KOPT-K1 (cell line): ENCODE measurements around the gene REPS2.

Experiments
- H3K27ac ChIP-seq: fragments of 200-600 bp; sonication (generic); 2 replicates; pipeline ENCODE4 v1.5.1; 2016; ENCODE audit warnings: antibody characterized with exemption, mild to moderate bottlenecking, low read depth, low read length; ENCODE audit not compliant: poor library complexity, severe bottlenecking
- H3K36me3 ChIP-seq: fragments of 200-600 bp; sonication (generic); 2 replicates; pipeline ENCODE4 v1.5.1; 2017; ENCODE audit warnings: antibody characterized with exemption, mild to moderate bottlenecking, low read length, moderate library complexity; ENCODE audit not compliant: insufficient read depth
- H3K9me3 ChIP-seq: fragments of 200-600 bp; sonication (generic); 2 replicates; pipeline ENCODE4 v1.5.1; 2017; ENCODE audit warnings: antibody characterized with exemption, low read length, mild to moderate bottlenecking; ENCODE audit not compliant: insufficient read depth, poor library complexity, severe bottlenecking

REPS2 gene

GRCh38 chrX:16946361-16946964, at the start of gene REPS2:
Gene REPS2 (plus strand): TSS chrX:16946658. CDS start chrX:16946862, 204 bp downstream.
- no peaks in the 10 kb centered on the region for H3K9me3 ChIP-seq
- H3K27ac ChIP-seq = no peak within 1 kb of the TSS
- H3K36me3 ChIP-seq = no peaks in the 10 kb centered on the region

- Histone ChIP-seq H3K9me3 (no peaks in the 10 kb centered on the region), H3K36me3 (no peaks in the 10 kb centered on the region), H3K27ac (no peak overlapping the region)
Measured at GRCh38 chrX:16897445-16897844, 49.0 kb upstream of the REPS2 start.

GRCh38 chrX:16903274-16904022, 43.0 kb upstream of the REPS2 start:
- no peaks in the 10 kb centered on the region for H3K9me3 ChIP-seq
- no peaks in the 10 kb centered on the region for H3K36me3 ChIP-seq
- H3K27ac ChIP-seq = no peak overlapping the region

GRCh38 chrX:16910376-16910775, 36.1 kb upstream of the REPS2 start:
- Histone ChIP-seq H3K36me3 (no peaks in the 10 kb centered on the region), H3K27ac (no peak overlapping the region), H3K9me3 (no peaks in the 10 kb centered on the region)

- Histone ChIP-seq H3K27ac (no peak overlapping the region), H3K9me3 (no peaks in the 10 kb centered on the region), H3K36me3 (no peaks in the 10 kb centered on the region)
Measured at GRCh38 chrX:16914058-16914457, 32.4 kb upstream of the REPS2 start.

GRCh38 chrX:16916561-16916960, 29.9 kb upstream of the REPS2 start:
- no peaks in the 10 kb centered on the region for H3K36me3 ChIP-seq

GRCh38 chrX:16917120-16917519, 29.3 kb upstream of the REPS2 start:
- Histone ChIP-seq H3K27ac (no peak overlapping the region), H3K9me3 (no peaks in the 10 kb centered on the region), H3K36me3 (no peaks in the 10 kb centered on the region)

More at GRCh38 chrX:16916561-16916960, 29.9 kb upstream of the REPS2 start:
- Histone ChIP-seq H3K9me3 (no peaks in the 10 kb centered on the region), H3K27ac (no peak overlapping the region)

GRCh38 chrX:16918979-16919378, 27.5 kb upstream of the REPS2 start:
- Histone ChIP-seq H3K27ac (no peak overlapping the region), H3K36me3 (no peaks in the 10 kb centered on the region), H3K9me3 (no peaks in the 10 kb centered on the region)

- no peaks in the 10 kb centered on the region for H3K9me3 ChIP-seq
- no peaks in the 10 kb centered on the region for H3K36me3 ChIP-seq
- H3K27ac ChIP-seq = no peak overlapping the region
Measured at GRCh38 chrX:16920075-16920474, 26.4 kb upstream of the REPS2 start.

- H3K27ac ChIP-seq = no peak overlapping the region
- H3K36me3 ChIP-seq = no peaks in the 10 kb centered on the region
- no peaks in the 10 kb centered on the region for H3K9me3 ChIP-seq
Measured at GRCh38 chrX:16923157-16923556, 23.3 kb upstream of the REPS2 start.

GRCh38 chrX:16924631-16925480, 21.6 kb upstream of the REPS2 start:
- H3K9me3 ChIP-seq = no peaks in the 10 kb centered on the region
- no peak overlapping the region for H3K27ac ChIP-seq
- H3K36me3 ChIP-seq = no peaks in the 10 kb centered on the region

- Histone ChIP-seq H3K27ac (no peak overlapping the region), H3K9me3 (no peaks in the 10 kb centered on the region), H3K36me3 (no peaks in the 10 kb centered on the region)
Measured at GRCh38 chrX:16930392-16930791, 16.1 kb upstream of the REPS2 start.

GRCh38 chrX:16931371-16931770, 15.1 kb upstream of the REPS2 start:
- Histone ChIP-seq H3K27ac (no peak overlapping the region), H3K9me3 (no peaks in the 10 kb centered on the region), H3K36me3 (no peaks in the 10 kb centered on the region)

GRCh38 chrX:16931855-16932575, 14.4 kb upstream of the REPS2 start:
- no peaks in the 10 kb centered on the region for H3K9me3 ChIP-seq
- no peak overlapping the region for H3K27ac ChIP-seq
- no peaks in the 10 kb centered on the region for H3K36me3 ChIP-seq

- no peaks in the 10 kb centered on the region for H3K36me3 ChIP-seq
Measured at GRCh38 chrX:16934185-16934584, 12.3 kb upstream of the REPS2 start.

More at GRCh38 chrX:16934185-16934584, 12.3 kb upstream of the REPS2 start:
- Histone ChIP-seq H3K9me3 (no peaks in the 10 kb centered on the region), H3K27ac (no peak overlapping the region)
